Brain microvascular endothelial cell (primary cell): ENCODE data around the gene CD101.

Experiments used
- DNase-seq: peaks from one replicate; pipeline ENCODE4 v3.0.0-alpha.2; 2020
- H3K27ac ChIP-seq: fragments of 250-450 bp; sonication (Bioruptor Pico); 2 replicates; pipeline ENCODE4 v1.5.1; 2020; ENCODE audit warnings: mild to moderate bottlenecking, moderate library complexity
- H3K27me3 ChIP-seq: fragments of 250-450 bp; sonication (Bioruptor Pico); replicated peaks from 2 replicates; pipeline ENCODE4 v1.5.1; 2020; ENCODE audit warnings: mild to moderate bottlenecking
- H3K36me3 ChIP-seq: fragments of 250-450 bp; sonication (Bioruptor Pico); replicated peaks from 2 replicates; pipeline ENCODE4 v1.5.1; 2020; ENCODE audit warnings: mild to moderate bottlenecking
- H3K4me3 ChIP-seq: 2 replicates; pipeline ENCODE4 v1.5.1; 2011; ENCODE audit warnings: low read depth, mild to moderate bottlenecking, control low read depth, low read length, moderate library complexity
- CTCF ChIP-seq: IDR thresholded peaks from 2 replicates; pipeline ENCODE4 v1.5.1; 2011; ENCODE audit warnings: low read depth, mild to moderate bottlenecking, moderate library complexity, low read length, control low read depth, inconsistent platforms; ENCODE audit errors: missing control alignments
- in situ Hi-C: cut with HindIII; loops from 2 replicates; pipeline ENCODE4 v1.10.0; 2017; ENCODE audit warnings: low sequenced_read_pairs, low pct_ligation_motif_present

The CD101 gene

GRCh38 chr1:117051224-117052064 lies 49.9 kb downstream of the CD101 start:
- TF ChIP-seq CTCF: no peak
- no peak for DNase-seq
- H3K4me3 ChIP-seq: no peak overlapping the region
- no peaks in the 10 kb centered on the region for H3K27me3 ChIP-seq
- no peaks in the 10 kb centered on the region for H3K36me3 ChIP-seq
- in situ Hi-C loops: loop anchor here (25.0 kb wide), 1 partner anchor 314 kb away; no protein-coding TSS in a partner anchor
- no peak overlapping the region for H3K27ac ChIP-seq

- in situ Hi-C loops: loop anchor here (25.0 kb wide), 1 partner anchor 317 kb away; no protein-coding TSS in a partner anchor
- no peak overlapping the region for H3K27ac ChIP-seq
- no peak overlapping the region for H3K4me3 ChIP-seq
- DNase-seq: no peak
- TF ChIP-seq CTCF: no peak
- no peaks in the 10 kb centered on the region for H3K36me3 ChIP-seq
- H3K27me3 ChIP-seq: no peaks in the 10 kb centered on the region
Measured at GRCh38 chr1:117054068-117054467, 52.5 kb downstream of the CD101 start.

GRCh38 chr1:117058810-117059209 lies 57.2 kb downstream of the CD101 start:
- no peak for TF ChIP-seq CTCF
- in situ Hi-C loops: loop anchor here (25.0 kb wide), 1 partner anchor 322 kb away; no protein-coding TSS in a partner anchor
- no peak for DNase-seq
- Histone ChIP-seq H3K4me3 (peak overlapping the region; percentile 9), H3K36me3 (no peaks in the 10 kb centered on the region), H3K27me3 (no peaks in the 10 kb centered on the region), H3K27ac (no peak overlapping the region)

GRCh38 chr1:117059334-117059677 lies 57.7 kb downstream of the CD101 start:
- peak overlapping the region; percentile 85 for H3K4me3 ChIP-seq
- H3K27me3 ChIP-seq: no peaks in the 10 kb centered on the region
- peak overlapping the region; percentile 29 for H3K27ac ChIP-seq
- in situ Hi-C loops: loop anchor here (25.0 kb wide), 1 partner anchor 322 kb away; no protein-coding TSS in a partner anchor
- H3K36me3 ChIP-seq: no peaks in the 10 kb centered on the region
- DNase-seq: no peak
- TF ChIP-seq CTCF: no peak

GRCh38 chr1:117059678-117060440 lies 58.3 kb downstream of the CD101 start, which contains the start of gene TTF2:
TTF2 (plus strand) TSS chr1:117060326; CDS start chr1:117060347, 21 bp downstream.
- Histone ChIP-seq H3K27me3 (no peaks in the 10 kb centered on the region), H3K27ac (peak within 1 kb of the TSS; percentile 75), H3K4me3 (peak within 1 kb of the TSS; percentile 85), H3K36me3 (no peaks in the 10 kb centered on the region)
- peak; percentile 39 for TF ChIP-seq CTCF
- DNase-seq: peak; percentile 99
- in situ Hi-C loops: loop anchor here (25.0 kb wide), 1 partner anchor 323 kb away; no protein-coding TSS in a partner anchor
